NCI-H1930 (cell line): Measurements from ENCODE around the gene RRP1.
A peak's percentile ranks its signal among the peaks of the same experiment; 100 is the strongest.

ENCODE experiments used
- DNase-seq, 2 experiments: peaks; one replicate each; lab custom pipeline; 2025; lab: John Stamatoyannopoulos, UW

RRP1 gene

DNA sequence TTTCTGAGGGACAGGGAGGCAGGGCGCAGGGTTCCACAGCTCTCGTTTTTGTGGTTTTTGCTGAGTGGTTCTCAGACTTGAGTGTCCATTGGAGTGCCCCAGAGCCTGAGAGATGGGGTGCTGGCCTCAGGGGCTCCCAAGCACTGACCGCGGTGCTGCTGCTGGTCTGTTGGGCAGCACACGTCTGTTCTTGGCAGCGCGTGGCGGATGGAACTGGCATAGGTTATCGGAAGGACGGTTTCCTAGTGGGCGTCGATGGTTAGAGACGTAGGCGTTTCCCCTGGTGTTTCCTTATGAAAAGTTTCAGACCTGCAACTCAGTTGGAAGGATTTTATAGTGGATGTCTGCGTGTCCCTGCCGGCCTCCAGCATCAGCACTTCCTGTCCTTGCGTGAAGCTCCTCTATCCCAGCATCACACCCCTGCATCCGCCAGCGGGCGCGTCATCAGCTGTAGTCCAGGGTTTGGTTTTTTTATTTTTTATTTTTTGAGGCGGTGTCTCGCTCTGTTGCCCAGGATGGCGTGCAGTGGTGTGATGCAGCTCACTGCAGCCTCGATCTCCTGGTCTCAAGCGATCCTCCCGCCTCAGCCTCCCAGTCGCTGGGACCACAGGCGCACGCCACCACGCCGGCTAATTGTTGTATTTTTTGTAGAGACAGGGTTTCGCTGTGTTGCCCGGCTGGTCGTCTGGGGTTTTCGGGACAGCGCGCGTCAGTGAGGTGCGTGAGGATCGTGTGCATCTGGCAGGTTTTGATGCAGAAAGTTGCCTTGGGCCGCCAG, 11.8 kb downstream of the RRP1 start:
- no peak for DNase-seq

DNA sequence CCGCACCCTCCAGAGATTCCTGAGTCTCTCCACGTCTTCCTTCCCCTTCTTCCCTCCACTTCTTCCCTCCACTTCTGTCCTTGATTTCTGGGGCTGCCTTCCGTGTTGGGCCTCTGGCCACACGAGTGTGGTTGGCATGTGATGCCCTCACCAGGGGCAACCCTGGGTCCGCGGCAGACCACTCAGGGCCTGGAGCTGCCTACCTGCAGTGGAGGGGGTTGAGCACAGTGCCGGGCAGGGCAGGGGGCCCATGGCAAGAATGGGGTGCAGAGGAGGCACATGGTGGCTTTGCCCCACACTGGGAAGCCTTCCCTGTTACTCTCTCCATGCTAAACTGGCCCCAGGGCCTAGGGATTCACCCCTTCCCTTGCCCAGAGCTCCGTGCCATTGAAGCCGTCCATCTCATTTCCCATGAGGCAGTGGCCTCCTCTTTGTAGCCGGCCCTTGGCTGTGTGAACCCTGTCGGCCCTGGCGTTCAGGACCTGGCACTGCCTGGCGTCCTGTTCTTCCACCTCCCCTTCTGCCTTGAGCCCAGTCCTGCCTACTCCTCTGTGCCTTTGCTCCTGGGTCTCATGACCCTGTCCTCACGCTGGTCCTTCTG, 13.4 kb downstream of the RRP1 start:
- DNase-seq, result no peak

DNA sequence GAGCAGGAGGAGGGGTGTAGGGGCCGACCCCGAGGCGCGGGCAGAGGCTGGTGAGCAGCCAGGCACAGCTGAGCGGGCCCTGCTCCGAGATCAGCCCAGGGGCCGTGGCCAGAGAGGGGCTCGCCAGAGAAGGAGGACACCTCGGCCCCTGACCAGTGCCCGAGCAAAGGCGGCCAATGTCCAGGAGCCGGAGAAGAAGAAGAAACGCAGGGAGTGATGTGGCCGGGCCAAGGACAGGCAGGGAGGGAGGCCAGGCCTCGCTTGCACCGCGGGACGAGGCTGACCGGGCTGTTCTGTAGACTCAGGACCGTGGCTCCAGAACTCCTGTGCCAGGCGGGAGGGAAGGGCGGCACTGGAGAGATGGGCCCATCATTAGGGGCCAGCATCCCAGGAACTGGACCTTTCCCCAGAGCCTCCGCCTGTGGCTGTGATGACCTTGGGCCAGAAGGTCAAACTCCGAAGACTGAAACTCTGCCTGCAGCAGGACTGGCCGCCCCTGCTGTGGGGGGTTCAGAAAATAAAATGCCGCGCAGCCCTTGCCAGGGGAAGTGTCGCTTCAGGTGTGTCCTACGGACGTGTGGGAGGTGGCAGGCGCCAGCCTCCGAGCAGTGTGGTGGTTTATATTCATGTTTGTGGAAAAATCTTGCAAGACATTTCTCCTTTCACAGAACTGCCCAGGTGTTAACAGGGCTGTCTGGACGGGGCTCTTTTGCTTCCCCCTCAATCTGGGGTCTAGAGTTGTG, 14.4 kb downstream of the RRP1 start:
- DNase-seq, result no peak

DNA sequence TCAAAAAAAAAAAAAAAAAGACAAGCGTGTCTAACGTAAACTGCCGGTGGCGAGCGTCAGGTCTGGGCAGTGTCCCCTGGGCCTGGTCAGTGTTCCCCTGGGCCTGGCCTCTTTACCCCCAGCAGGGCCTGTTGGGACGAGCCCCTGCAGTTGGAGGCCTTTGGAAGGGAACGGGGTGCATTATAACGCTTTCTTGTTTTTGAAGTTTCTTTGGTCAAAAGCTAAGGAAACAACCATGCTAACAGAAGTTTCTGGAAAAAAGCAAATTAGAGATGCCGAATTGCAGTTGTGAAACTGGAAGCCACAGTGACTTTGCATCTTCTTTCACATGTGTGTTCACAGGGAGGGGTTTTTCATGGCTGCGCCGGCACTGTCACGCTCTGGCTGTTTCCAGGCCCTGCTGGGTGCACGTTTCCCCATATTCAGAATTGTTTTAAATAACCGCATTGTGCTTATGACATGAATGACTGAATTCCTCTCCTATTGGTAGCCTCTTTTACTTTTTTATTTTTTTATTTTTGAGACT, 16.0 kb downstream of the RRP1 start:
- no peak for DNase-seq

DNA sequence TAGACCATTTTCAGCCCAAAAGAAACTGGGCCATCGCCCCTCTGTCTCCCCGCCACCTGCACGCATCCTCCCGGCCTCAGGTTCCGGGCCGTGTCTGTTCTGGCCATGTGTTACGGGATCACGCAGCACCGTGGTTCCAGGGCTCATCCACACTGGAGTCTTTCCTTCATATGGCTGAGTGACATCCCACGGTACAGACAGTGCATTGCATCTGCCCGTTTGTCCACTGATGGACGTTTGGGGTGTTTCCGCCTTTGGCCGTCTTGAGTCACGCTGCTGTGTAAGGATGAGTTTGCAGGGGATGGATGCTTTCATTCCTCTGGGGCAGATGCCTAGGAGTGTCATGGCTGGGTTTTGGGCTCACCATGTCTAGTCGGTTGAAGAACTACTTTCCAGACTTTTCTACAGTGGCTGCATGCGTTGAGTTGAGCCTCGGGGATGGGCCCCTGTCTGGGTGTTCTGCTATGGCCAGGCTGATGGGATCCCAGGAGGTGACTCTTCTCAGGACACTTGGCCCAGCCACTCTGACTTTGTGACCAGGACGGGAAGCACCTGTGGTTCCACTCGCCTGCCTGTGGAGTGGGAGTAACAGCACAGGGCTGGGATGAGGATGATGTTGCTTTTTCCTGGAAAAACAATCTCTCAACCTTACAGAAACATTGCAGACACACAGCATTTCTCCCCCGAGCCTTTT, 16.8 kb downstream of the RRP1 start:
- DNase-seq, result no peak

DNA sequence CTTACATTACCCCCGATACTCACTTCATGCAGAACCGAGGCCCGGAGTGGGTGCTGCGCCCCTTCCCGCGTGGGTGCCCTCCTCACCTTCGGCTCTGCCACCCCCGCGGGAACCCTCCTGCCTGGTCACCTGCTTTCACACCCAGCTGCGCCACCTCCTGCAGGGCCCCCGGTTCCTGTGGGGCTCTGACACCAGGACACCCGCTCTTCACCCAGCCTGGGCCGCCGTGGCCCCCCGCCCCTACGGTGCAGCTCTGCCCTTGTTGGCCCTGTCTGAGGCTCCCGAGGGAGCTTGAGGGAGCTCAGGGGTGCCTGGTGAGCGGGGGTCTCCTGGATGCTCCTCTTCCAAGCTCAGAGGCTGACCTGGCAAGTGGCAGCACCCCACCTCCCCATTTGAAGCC, 19.0 kb downstream of the RRP1 start:
- no peak for DNase-seq

DNA sequence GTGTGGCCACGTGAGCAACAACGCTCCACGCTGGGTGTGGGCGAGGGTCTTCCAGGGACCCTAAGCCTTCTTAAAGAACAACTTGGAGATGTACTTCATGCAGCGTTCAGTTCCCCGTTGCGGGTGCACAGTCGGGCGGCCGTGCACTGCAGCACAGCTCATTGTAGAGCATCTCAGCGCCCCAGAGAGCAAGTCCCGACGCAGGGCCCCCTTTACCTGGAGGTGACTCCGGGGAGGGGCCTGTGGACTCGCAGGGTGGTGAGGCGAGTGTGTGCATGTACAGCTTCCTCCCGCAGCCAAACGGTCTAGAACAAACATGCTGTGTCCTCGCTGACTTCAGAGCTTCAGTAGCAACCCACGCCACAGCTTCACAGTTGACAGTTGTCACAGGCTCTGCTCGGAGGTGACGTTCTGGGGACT, 19.5 kb downstream of the RRP1 start:
- DNase-seq, result no peak

DNA sequence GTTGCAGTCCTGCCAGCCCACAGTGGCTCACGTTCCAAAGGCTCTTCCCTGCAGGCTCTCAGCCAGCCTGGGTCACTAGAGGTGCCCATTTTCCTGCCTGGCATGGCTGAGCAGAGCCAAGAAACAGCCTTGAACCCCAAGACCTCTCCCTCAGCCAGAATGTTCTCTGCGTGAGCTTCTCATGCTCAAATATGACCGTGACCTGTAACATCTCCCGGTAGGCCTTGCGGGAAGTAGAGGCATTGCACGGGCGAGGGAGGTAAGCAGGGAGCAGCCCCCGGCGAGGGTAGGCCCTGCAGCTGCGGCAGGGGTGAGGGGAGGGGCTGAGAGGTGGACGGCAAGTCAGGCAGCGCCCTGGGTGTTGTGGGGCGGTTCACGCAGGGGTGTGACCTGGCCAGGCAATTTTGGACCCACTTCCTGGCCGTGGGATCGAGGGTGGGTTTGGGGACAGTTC, 20.0 kb downstream of the RRP1 start:
- DNase-seq, result no peak

DNA sequence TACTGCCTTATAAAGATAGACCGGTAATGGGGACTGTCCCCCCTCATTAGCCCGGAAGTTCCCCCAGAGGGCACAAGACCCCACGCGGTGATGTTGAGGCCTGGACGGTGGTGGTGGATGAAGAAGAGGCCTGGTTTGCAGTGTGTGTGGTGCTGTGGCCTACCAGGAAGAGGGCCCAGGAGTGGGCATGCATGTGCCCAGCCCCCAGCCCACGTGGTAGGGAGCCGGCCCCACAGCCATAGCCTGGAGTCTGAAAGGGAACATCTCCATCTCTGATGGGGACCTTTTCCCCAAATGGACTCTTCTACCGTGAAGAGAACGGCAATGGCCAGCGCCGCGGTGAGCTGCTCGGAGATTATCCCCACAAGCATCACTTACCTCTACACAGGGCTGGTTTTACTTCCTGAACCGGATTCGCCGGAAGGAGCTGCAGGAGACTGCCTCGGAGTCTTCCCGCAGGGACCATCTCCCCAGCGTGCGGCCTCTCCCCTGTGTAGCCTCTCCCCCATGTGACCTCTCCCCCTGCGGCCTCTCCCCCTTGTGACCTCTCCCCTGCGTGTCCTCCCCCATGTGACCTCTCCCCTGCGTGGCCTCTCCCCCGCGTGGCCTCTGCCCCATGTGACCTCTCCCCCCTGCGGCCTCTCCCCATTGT, 20.6 kb downstream of the RRP1 start:
- DNase-seq, result no peak

DNA sequence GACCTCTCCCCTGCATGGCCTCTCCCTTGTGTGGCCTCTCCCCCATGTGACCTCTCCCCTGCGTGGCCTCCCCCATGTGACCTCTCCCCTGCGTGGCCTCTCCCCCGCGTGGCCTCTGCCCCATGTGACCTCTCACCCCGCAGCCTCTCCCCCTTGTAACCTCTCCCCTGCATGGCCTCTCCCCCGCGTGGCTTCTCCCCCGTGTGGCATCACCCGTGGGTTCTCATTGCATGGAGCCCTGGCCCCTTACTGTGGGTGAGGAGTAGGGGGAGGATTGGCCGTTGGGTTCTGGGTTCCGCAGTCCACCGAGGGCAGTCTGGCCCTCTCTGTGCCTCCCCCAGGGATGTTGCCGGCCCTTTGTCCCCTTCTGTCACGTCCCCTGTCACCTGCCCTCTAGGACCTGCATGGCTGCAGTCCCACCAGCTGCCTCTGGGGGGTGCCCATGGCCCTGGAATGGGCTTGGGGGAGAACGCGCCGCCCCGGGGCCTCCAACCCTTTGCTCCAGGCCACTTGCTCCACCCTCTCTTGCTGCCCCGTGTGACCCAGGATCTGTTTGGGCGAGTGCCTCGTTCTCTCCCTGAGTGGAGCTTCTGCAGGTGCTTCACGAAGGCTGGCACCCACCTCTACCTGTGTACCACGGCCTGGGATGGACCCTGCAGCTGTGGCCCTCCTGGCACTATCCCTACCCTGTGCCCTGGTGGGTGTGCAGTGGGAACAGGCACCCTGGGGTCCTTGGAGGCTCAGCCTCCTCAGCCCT, 21.3 kb downstream of the RRP1 start:
- peak; percentile 31 to 42 for DNase-seq

DNA sequence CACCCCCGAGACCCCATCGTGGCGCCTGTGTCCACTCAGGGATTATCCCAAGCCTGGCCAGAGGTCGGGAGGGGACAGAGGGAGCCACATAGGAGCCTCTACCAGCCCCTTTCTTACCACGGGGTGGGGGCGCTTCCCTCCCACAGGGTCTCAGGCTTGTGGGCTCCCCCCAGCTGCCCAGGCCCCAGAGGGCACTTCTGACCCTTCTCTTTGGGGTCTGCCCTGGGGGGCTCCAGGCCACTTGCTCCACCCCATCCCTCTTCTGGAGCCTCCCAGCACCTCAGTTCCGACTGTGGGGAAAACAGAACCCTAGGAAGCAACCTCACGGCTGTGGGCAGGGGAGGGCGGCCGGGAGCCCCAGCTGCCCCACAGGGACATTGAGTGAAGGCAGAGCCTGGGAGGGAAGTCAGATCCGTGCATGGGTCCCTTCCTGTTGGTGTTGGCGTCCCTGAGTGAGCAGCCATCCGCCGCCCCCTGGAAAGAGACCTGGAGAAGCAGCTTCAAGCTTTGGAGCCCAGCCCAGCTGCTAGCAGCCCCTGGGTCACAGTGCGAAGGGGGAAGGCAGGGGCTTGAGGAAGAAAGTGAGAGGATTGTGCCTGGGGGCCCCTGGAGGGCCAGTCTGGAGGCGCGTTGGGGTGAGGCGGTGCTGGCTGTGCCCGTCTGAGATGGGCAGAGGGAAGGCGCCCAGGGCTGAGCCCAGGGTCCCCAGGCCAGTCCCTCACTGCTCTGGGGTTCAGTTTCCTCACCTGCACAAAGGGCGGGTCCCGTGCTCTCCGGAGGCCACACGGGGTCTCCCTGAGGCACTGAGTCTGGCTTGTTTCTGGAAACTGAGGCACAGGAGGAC, 22.1 kb downstream of the RRP1 start:
- no peak for DNase-seq

DNA sequence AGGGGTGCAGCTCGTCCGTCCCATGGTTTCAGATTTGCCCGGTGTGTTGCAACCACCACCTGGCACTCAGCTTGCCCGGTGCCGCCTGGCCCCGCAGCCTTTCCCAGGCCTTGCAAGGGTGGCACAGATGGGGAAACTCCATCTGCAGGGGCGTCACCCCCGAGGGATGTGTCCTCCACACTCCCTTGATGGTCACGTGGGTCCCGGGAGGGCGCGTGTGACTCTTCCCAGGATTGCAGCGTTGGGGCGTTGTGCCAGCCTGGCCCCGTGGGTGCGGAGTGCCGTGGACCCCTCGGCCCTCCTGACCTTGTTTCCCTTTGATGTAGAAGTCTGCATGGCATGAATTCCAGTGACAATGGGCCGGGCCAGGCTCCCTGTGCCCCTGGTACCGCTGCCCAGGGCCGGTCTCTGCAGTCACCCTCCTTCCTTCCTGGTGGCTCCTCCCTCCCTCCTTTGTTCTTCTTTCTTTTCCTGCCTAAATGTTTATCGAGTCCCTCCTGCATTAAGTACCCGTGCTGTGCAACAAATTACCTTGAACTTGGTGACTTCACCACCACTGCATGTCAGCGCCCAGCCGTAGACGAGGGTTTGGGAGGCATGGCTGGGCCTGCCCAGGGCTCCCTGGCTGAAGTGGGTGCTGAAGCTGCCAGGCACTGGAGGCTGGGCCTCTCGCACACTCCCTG, 22.9 kb downstream of the RRP1 start:
- no peak for DNase-seq

DNA sequence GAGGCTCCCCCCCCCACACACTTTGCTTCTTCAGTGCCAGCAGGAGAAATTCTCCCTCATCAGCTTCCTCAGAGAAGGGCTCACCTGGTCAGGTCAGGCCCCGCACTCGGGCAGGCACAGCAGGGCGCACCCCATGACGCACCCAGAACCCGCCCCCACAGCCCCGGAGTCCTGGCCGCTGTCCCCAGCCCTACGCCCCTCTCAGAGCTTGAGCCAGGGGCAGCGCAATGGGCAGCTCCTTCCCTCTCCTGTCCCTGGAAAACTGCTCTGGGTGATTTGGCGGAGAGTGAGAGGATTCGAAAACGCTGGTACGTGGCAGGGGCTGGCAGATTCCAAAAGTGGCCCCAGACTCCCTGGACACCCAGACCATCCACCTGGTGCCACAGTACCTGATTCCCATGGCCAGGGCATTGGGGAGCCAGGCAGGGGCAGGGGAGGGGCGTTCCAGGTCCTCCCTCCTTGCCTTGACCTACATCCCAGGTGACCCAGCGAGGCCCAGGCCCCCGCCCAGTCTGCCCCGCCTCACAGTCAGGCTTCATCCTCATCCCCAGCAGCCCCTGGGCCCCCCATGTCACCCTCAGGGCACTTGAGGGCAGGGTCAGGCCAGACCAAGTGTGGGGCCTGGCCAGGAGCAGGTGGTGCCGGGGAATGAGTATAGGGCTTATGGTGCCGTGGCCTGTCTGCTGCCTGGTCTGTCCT, 23.7 kb downstream of the RRP1 start:
- DNase-seq, result no peak

DNA sequence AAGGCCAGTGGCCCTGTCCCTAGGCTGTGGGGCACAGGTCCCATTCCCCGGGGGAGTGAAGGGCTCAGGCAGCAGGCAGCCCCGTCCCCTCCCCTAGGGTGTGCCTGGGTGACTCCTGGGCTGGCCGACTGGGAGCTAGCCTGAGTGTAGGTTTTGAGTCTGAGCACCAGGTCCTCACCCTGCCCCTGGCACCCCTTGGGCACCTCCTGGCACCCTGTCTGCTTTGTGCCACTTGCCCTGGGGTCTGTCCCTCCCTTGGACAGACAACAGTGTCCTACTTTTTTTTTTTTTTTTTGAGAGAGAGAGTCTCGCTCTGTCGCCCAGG, 24.2 kb downstream of the RRP1 start:
- no peak for DNase-seq

DNA sequence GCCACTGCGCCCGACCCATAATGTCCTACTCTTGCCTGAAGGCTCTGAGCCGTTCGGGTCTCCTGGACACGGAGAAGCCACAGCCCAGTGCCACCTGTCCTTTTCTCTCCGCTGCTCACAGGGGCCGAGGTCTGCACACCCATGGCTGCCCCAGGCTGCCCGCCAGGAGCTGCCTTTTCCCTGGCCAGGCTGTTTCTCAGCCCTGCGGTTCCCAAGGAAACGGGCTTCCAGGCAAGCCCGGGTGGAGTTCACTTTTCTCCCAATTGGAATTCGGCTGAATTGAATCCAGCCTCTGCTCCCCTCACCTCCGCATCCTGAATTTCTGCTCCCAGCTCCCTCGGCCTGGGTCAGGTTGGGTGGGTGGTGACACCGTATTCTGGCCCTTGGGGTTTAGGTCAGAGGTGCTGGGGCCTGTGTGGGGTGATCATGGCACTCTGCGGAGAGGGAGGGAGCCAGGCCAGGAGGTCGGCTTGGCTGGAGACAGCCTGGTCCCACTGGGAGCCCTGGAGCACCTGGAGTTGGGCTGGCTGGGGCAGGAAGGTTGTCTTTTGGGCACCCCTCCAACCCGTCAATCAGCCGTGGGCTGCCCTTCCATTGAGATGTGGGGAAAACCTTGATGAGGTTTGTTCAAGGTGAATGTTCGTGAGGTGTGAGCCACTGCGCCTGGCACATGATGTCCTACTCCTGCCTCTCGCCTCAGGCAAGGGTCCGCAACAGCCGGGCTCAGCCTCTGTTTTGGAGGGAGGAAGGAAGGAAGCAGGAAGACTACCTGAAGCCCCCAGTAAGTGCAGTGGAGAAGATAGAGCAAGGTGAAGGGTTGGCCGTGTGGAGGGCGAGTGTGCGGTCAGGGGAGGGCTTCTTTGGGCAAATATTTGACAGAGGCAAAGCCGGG, 25.1 kb downstream of the RRP1 start:
- DNase-seq, result no peak

DNA sequence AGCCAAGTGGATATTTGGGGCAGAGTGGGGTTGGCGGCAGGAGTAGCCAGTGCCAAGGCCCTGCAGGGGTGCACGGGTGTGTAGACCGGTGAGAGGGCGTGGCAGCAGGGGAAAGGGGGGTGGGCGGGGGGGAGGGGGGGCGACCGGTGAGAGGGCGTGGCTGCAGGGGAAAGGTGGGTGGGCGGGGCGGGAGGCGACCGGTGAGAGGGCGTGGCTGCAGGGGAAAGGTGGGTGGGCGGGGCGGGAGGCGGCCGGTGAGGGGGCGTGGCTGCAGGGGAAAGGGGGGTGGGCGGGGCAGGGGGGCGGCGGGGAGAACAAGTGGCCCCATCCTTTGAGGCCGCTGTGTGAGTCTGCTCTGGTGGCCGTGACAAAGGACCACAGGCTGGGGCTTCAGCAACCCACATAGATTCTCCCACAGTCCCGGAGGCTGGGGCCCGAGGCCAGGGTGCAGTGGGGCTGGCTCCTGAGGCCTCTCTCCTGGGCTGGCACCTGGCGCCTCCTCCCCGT, 25.8 kb downstream of the RRP1 start:
- peak; percentile 28 to 36 for DNase-seq

DNA sequence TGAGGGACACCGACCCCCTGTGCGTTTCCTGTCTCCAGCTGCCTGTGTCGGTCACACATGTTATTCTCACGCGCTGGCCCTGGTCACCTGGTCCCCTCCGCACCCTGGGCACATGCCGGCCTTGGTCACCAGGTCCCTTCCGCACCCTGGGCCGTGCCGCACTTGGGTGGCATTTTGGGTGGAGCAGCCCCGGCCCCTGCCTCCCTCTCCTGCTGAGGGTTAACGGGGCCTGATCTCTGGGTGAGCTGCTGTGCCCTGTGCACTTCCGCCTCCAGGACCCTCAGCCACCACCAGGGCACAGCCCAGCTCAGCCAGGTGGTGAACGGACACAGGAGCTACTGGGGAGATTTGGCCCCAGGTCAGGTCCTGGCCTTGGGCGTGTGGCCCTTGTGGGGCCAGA, 26.6 kb downstream of the RRP1 start:
- DNase-seq, result no peak

DNA sequence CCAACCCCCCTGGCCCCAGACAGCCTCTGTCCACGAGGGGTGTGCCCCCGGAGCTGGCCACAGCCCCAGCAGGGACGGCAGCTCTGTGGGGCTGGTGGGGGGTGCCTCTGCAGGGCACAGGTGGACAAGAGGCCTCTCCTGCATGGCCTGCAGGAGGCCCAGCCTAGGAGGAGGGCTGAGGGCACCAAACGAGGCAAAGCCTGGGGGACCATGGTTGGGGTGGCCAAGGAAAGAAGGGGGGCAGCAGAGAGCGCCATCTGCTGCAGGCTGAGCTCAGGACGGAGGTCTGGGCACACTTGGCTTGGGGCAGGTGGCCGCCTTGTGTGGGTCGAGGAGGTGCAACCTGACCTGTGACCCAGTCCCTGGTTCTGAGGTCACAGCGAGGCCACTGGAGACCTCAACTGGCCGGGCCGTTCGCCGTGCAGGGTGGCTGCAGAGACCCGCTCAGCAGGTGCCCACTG, 27.3 kb downstream of the RRP1 start:
- DNase-seq, result no peak
